ENCODE results near the gene FAM236C.
"Not testable (repeated sequence)": the region's sequence is repeated elsewhere in the genome, so short reads cannot be mapped to it uniquely, and the experiment has no call there.

FAM236C gene

DNA sequence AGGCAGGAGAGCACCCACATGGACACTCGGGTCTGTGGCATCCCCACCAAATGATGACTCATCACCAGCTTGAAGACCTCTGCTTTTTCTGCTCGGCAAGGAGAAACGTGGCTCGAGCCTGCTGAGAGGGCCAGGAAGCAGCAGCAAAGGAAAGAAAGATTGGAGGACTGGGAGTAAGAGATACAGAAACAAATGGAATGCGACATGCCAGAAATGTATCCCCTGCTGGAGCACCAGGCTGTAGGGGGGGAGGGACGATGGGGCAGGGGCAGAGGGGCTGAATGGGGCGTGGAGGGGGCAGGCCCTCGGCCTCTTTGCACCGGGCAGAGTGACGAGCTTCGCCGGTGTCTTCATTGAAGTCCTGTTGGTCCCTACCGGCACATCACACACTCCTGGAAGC, at the start of gene FAM236C:
Gene FAM236C (plus strand): TSS at position 301 of the 400 bp plus-strand sequence. CDS start 100 bp downstream, outside the sequence.
- DNase-seq (ENCODE audit: low spot score): not testable (repeated sequence)

DNA sequence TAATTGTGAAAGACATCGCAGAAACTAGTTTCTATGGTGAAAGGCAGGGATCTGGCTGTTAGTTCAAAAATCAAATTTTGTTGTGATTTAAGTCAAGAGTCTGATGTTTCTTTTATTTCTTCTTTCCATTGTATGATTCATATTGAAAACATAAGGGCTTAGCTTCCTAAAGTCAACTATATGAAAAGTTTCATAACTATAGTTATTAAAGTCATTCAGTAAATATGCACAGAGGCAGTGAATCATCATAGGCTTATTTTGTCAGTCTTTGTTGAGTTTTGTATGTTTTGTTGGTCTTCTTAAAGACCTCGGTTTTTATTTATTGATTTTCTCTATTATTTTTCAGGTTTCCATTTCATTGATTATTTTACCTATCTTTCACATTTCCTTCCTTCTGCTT, 29.5 kb upstream of the FAM236C start:
- not testable (repeated sequence) for DNase-seq (ENCODE audit: low spot score)

DNA sequence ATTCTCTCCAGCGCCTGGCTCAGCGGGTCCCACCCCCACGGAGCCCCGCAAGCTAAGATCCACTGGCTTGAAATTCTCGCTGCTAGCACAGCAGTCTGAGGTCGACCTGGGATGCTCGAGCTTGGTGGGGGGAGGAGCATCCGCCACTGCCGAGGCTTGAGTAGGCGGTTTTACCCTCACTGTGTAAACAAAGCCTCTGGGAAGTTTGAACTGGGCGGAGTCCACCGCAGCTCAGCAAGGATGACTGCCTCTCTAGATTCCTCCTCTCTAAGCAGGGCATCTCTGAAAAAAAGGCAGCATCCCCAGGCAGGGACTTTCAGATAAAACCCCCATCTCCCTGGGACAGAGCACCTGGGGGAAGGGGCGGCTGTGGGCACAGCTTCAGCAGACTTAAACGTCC, 22.7 kb upstream of the FAM236C start:
- DNase-seq (ENCODE audit: low spot score): not testable (repeated sequence)

DNA sequence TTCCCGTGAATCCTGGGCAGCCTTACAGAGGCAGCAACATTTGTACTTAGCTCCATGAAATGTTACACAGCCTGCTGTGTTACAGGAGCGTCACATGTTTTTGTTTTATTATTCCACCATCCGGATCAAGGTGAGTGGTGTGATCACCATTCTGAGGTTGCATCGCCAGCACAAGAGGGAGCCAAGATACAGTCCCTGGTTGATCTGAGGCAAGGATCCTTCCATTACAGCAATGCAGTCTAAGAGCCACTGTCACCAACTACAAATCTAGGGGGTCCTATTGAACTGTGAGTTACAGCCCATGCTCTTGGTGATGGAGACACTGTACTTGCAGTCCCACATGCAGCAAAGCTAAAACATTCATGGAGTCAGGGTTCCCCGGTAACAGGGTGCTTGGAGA, 3.7 kb downstream of the FAM236C start:
- DNase-seq (ENCODE audit: low spot score): not testable (repeated sequence)

DNA sequence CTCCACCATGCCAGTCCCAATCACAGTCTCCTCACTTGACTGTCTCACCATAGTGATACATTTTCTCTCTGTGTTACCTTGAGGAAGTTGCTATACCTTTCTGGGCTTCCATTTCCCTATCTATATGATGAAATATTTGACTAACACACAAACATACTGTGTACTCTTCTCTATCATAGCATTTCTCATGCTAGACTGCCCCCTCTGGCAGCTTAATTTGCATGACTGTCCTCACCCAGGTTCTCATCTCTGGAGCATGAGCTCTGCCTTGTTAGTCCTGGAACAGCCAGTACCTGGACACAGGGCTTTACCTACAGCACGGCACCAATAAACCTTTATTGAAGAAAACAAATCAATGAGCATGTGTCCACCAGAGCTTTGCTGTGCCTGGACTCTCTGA, 19.9 kb downstream of the FAM236C start:
- not testable (repeated sequence) for DNase-seq (ENCODE audit: low spot score)

DNA sequence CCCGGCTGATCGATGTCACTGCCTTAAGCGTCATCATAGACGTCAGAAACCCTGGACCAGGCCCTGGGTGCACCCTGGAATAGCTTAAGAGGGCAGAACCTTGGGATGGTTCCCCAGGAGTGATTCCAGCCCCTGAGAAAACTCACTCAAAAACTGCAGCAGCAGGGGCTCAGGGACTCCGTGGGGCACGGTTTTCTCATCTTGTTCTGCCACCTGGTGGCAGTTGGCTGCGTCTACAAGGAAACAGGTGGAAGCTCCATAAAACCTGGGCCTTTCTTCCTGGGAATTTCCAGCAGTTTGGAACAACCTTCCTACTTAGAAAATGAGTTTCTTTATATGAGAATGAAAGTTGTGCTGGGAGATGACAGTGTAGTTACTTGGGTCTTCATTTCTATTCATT, 24.0 kb downstream of the FAM236C start:
- not testable (repeated sequence) for DNase-seq (ENCODE audit: low spot score)

DNA sequence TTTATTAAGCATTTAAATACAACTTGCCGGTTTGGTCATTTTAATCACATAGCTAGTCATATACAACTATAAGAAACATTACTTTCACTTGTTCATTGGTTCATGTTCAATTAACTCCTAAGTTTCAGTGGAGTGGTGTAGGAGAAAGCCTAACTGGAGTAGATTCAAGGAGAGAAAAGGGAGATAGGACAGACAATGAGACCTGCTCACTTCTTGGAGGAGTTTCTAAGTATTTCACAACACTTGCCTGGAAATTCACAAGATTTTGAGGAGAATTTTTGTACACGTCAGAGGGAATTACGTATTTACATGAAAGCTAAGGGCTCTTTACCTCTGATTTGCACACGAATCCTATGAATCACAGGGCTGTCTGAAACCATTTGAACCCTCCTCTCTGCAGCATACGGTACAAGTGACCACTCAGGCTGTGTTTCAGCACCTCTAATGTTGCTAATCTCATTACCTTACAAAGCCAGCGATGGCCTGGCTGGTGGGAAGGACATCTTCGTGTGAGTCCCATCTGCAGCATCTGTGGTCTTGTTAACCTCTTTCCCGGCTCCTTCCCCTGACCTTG, 24.6 kb downstream of the FAM236C start:
- DNase-seq (ENCODE audit: low spot score): not testable (repeated sequence)

DNA sequence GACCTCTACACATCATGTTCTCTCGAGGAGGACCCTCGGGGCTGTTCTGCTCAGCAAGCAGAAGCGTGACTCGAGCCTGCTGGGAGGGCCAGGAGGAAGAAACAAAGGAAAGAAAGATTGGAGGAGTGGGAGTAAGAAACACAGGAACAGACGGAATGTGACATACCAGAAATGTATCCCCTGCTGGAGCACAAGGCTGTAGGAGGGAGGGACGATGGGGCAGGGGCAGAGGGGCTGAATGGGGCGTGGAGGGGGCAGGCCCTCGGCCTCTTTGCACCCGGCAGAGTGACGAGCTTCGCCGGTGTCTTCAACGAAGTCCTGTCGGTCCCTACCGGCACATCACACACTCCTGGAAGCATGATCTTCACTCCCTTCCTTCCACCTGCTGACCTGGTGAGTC, 25.5 kb downstream of the FAM236C start, which contains the start of gene FAM236A:
Gene FAM236A (plus strand): TSS at position 301 of the 400 bp plus-strand sequence. CDS start 57 bp downstream, at position 358.
- not testable (repeated sequence) for DNase-seq (ENCODE audit: low spot score)

DNA sequence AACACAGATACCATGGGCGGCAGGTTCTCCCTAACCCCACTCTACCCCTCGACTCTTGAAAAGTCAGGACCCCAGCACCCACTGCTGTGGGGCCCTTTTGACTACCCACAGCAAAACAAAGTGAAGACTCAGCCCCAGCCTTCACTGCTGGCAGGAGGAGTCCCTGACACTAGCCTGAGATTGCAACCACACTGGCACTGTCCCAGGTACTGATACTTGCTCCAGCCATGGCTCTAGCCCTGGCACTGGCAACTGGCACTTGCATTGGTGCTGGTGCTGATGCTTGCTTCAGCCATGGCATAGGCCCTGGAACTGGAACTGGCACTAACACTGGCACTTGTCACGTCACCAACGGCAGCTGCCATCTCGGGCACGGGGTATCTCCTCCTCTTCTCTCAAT, 29.9 kb downstream of the FAM236C start:
- not testable (repeated sequence) for DNase-seq (ENCODE audit: low spot score)

DNA sequence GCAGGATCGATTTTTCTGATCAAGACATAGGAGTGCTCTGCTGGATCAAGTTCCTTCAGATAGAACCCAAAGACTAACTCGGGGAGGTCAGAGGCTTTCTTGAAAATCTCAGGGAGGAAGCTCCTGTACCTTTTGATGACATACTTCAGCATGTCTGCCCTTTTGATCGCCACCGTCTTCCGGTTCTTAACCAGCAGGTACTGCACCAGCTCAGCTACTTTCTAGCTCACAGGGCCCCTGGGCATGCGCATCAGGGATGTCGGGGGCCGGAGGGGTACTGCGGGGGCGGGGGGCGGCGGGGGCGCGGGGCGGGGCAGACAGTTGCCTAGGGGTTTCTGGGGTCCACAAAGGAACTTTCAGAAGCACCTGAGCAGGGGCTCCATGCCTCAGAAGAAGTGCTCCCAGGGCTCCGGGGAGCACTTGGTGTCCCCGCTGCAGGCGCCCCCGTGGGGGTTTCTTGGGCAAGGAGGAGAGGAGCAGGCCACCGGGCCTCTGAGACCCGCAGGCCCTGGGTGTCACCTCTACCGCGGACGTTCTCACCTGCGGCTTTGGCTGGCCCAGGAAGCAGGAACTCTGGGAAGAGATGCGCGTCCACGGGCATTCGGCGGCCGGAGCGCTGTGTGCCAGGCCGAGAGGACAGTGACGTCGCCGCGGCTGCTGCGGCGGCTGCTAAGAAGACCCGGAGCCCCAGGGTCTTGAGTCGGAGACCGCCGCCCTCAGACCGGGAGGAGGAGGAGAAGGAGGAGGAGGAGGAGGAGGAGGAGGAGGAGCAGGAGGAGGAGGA, 30.8 kb downstream of the FAM236C start:
- not testable (repeated sequence) for DNase-seq (ENCODE audit: low spot score)

DNA sequence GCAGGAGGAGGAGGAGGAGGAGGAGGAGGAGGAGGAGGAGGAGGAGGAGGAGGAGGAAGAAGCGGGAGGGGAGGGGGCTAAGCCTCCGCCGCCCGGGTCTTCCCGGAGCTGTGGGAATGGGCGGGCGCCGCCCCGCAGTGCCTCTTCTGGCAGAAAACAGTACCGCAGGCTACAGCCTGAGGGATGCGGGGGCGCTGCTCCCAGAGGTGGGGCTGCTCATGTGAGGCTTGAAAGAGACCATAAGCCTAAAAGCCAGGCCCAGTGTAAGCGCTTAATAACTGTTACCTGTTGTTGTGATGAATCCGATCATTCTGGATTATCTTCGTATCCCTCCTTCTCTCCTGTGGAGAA, 31.4 kb downstream of the FAM236C start, which contains the start of gene DMRTC1:
Gene DMRTC1 (minus strand): TSS at position 19 of the 351 bp plus-strand sequence. CDS start 68,143 bp downstream, outside the sequence.
- DNase-seq (ENCODE audit: low spot score): not testable (repeated sequence)

DNA sequence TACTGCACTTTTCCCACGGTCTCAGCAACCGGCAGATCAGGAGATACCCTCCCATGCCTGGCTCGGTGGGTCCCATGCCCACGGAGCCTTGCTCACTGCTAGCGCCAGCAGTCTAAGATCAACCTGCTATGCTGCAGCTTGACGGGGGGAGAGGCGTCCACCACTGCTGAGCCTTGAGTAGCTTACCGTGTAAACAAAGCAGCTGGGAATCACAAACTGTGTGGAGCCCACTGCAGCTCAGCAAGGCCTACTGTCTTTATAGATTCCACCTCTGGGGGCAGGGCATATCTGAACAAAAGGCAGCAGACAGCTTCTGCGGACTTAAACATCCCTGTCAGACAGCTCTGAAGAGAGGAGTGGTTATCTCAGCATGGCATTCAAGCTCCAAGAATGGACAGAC, 47.6 kb downstream of the FAM236C start:
- not testable (repeated sequence) for DNase-seq (ENCODE audit: low spot score)

Data from GM20000 (cell line).